Panc1 (cell line): ENCODE measurements around the gene SERPIND1. TPM values are rescaled to one million over a fixed set of nuclear protein-coding genes. Genes with fewer than 3 reads are reported as not detected.

ENCODE experiments used
- ATAC-seq: fragments of 200-7000 bp; cut with Tn5 transposase; 2 replicates; pipeline ENCODE4 v1.9.1; 2020; ENCODE audit warnings: mild to moderate bottlenecking, moderate library complexity
- BruUV-seq: library from RNA; stranded (reverse); fragments of 400-500 nt; replicated peaks from 2 replicates; lab custom pipeline; 2021; lab: Mats Ljungman, UMichigan
- CTCF ChIA-PET: fragments of 300-600 bp; sonication (Branson Sonifier 250); formaldehyde crosslinking; loops from one replicate; lab custom pipeline; 2022; ENCODE audit warnings: antibody characterized with exemption; lab: Charles Lee
- POLR2A ChIA-PET: fragments of 300-600 bp; sonication (Branson Sonifier 250); formaldehyde crosslinking; loops from one replicate; lab custom pipeline; 2022; ENCODE audit warnings: antibody characterized with exemption; lab: Charles Lee
- DNase-seq: peaks from one replicate; pipeline ENCODE4 v3.0.0-alpha.2; 2010; ENCODE audit warnings: low read depth, low spot score
- H3K27ac ChIP-seq: 2 replicates; pipeline ENCODE4 v1.5.1; 2011; ENCODE audit warnings: mild to moderate bottlenecking, low read length, inconsistent platforms
- H3K27me3 ChIP-seq: fragments of 200-500 bp; sonication (Bioruptor generic); 2 replicates; pipeline ENCODE4 v1.6.0; 2014; ENCODE audit warnings: low read length, inconsistent platforms; ENCODE audit not compliant: control insufficient read depth, insufficient read depth
- H3K36me3 ChIP-seq: fragments of 200-500 bp; sonication (Bioruptor generic); 2 replicates; pipeline ENCODE4 v1.5.1; 2014; ENCODE audit warnings: inconsistent platforms, mild to moderate bottlenecking, low read length, moderate library complexity; ENCODE audit not compliant: control insufficient read depth, insufficient read depth
- H3K4me1 ChIP-seq: 2 replicates; pipeline ENCODE4 v1.5.1; 2011; ENCODE audit warnings: inconsistent platforms, mild to moderate bottlenecking, low read length, moderate library complexity; ENCODE audit not compliant: control insufficient read depth, insufficient read depth
- H3K4me3 ChIP-seq, 2 experiments: 2 replicates each; pipeline ENCODE4 v1.5.1; 2011 to 2012; ENCODE audit warnings: low read depth in 2 of 2, low read length in 2 of 2, mild to moderate bottlenecking in 2 of 2, inconsistent platforms in 1 of 2, moderate library complexity in 1 of 2
- H3K9me3 ChIP-seq: fragments of 200-500 bp; sonication (Bioruptor generic); 2 replicates; pipeline ENCODE4 v1.5.1; 2014; ENCODE audit warnings: low read depth, mild to moderate bottlenecking, inconsistent platforms, low read length, moderate library complexity; ENCODE audit not compliant: control insufficient read depth, insufficient read depth
- POLR2AphosphoS5 ChIP-seq: IDR thresholded peaks from 2 replicates; pipeline ENCODE4 v1.6.1; 2012; ENCODE audit warnings: mild to moderate bottlenecking, low read depth, low read length, moderate library complexity
- SIN3A ChIP-seq: IDR thresholded peaks from 2 replicates; pipeline ENCODE4 v1.6.1; 2012; ENCODE audit warnings: low read depth, mild to moderate bottlenecking, low read length, moderate library complexity, borderline replicate concordance; ENCODE audit not compliant: insufficient read depth
- TCF7L2 ChIP-seq: IDR thresholded peaks from 2 replicates; pipeline ENCODE4 v1.6.1; 2011; ENCODE audit warnings: mild to moderate bottlenecking, low read depth, low read length, inconsistent platforms
- in situ Hi-C: cut with HindIII; loops from 2 replicates; pipeline ENCODE4 v1.10.0; 2016; ENCODE audit warnings: low sequenced_read_pairs, low pct_unique_long_range_greater_than_20kb
- intact Hi-C: fragments of 100-400 bp; cut with micrococcal nuclease; formaldehyde crosslinking; loops from one replicate; pipeline ENCODE4 v1.10.0; 2022; ENCODE audit not compliant: unreplicated experiment
- total RNA-seq: library from RNA; stranded (reverse); gene quantifications from one replicate; pipeline ENCODE4 v1.2.1, GENCODE V29; 2021; ENCODE audit not compliant: unreplicated experiment
- TF ChIP-seq, protein P1 (sequence below), 2 experiments: IDR thresholded peaks; 2 replicates each; pipeline ENCODE4 v1.6.1; 2011 to 2012; ENCODE audit warnings: low read depth in 2 of 2, control low read depth in 1 of 2, low read length in 1 of 2, mild to moderate bottlenecking in 1 of 2, moderate library complexity in 1 of 2; ENCODE audit not compliant: insufficient read depth in 1 of 2
- TF ChIP-seq, protein P2 (sequence below): fragments of 450-650 bp; IDR thresholded peaks from 2 replicates; pipeline ENCODE4 v1.5.1; 2017; ENCODE audit warnings: mild to moderate bottlenecking

Gene SERPIND1
- total RNA-seq, 1 experiment from 2014 or later, result 0.18 TPM

DNA sequence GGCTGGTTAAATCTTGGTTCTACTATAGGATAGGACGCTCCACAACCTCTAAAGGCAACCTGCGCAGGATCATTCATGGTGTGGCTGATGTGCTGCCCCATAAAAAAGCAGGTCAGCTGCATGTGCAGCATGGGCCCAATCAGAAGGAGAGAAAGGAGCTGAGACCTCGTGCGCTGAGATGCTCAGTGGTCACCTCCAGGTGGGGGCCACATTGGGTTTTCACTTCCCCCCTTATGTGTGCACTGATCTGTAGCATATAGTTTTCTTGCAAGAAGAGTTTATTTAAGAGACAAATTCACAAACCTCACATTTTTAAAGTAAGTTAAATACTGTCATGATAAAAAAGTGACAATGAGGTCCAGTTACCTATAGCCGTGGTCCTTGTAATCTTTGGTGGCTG is 24.3 kb downstream of the SERPIND1 start:
- Histone ChIP-seq H3K27me3 (no peaks in the 10 kb centered on the region), H3K9me3 (no peaks in the 10 kb centered on the region), H3K36me3 (peaks cover 11% of the 10 kb centered on the region), H3K4me3 (no peak overlapping the region), H3K27ac (no peak overlapping the region), H3K4me1 (no peaks in the 10 kb centered on the region)
- intact Hi-C loops, result no loop called here
- DNase-seq (no peak), ATAC-seq (no peak)
- BruUV-seq, result no TSS peak
- CTCF ChIA-PET, result no interaction called here
- TF ChIP-seq SIN3A (no peak), POLR2AphosphoS5 (no peak), TCF7L2 (no peak)
- TF ChIP-seq, protein P1, sequence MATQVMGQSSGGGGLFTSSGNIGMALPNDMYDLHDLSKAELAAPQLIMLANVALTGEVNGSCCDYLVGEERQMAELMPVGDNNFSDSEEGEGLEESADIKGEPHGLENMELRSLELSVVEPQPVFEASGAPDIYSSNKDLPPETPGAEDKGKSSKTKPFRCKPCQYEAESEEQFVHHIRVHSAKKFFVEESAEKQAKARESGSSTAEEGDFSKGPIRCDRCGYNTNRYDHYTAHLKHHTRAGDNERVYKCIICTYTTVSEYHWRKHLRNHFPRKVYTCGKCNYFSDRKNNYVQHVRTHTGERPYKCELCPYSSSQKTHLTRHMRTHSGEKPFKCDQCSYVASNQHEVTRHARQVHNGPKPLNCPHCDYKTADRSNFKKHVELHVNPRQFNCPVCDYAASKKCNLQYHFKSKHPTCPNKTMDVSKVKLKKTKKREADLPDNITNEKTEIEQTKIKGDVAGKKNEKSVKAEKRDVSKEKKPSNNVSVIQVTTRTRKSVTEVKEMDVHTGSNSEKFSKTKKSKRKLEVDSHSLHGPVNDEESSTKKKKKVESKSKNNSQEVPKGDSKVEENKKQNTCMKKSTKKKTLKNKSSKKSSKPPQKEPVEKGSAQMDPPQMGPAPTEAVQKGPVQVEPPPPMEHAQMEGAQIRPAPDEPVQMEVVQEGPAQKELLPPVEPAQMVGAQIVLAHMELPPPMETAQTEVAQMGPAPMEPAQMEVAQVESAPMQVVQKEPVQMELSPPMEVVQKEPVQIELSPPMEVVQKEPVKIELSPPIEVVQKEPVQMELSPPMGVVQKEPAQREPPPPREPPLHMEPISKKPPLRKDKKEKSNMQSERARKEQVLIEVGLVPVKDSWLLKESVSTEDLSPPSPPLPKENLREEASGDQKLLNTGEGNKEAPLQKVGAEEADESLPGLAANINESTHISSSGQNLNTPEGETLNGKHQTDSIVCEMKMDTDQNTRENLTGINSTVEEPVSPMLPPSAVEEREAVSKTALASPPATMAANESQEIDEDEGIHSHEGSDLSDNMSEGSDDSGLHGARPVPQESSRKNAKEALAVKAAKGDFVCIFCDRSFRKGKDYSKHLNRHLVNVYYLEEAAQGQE (IDR thresholded peaks at IDR 0.05; ENCODE audit: insufficient read depth in 1 of 2, low read depth in 2 of 2, low read length in 1 of 2), result no peak
- TF ChIP-seq, protein P2, sequence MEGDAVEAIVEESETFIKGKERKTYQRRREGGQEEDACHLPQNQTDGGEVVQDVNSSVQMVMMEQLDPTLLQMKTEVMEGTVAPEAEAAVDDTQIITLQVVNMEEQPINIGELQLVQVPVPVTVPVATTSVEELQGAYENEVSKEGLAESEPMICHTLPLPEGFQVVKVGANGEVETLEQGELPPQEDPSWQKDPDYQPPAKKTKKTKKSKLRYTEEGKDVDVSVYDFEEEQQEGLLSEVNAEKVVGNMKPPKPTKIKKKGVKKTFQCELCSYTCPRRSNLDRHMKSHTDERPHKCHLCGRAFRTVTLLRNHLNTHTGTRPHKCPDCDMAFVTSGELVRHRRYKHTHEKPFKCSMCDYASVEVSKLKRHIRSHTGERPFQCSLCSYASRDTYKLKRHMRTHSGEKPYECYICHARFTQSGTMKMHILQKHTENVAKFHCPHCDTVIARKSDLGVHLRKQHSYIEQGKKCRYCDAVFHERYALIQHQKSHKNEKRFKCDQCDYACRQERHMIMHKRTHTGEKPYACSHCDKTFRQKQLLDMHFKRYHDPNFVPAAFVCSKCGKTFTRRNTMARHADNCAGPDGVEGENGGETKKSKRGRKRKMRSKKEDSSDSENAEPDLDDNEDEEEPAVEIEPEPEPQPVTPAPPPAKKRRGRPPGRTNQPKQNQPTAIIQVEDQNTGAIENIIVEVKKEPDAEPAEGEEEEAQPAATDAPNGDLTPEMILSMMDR, result no peak
- in situ Hi-C loops, result no loop called here
- POLR2A ChIA-PET, result no interaction called here

DNA sequence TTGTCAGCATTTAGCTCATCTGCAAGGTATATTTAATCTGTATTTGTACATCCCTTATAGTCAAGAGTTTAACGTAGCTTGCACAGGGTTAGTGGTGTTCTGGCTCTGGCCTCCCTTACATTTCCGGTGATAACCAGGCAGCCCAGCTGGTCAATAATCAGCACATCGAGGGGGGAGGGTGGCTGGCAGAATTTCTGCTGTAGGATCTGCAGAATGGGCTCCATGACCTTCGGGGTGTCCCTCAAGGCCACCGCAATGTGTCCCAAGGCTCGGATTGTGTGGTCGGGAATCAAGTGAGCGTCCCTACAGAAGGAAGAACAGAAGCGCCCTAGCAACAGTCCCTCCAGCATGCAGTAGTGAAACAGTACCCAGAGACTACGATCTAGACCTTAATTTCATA is 25.1 kb downstream of the SERPIND1 start:
- Histone ChIP-seq H3K4me3 (no peak overlapping the region), H3K27me3 (no peaks in the 10 kb centered on the region), H3K27ac (no peak overlapping the region), H3K36me3 (peaks cover 11% of the 10 kb centered on the region), H3K9me3 (no peaks in the 10 kb centered on the region), H3K4me1 (no peaks in the 10 kb centered on the region)
- BruUV-seq, result no TSS peak
- in situ Hi-C loops, result no loop called here
- DNase-seq (no peak), ATAC-seq (no peak)
- TF ChIP-seq, protein P1 (IDR thresholded peaks at IDR 0.05; ENCODE audit: insufficient read depth in 1 of 2, low read depth in 2 of 2, low read length in 1 of 2), result no peak
- TF ChIP-seq TCF7L2 (no peak), POLR2AphosphoS5 (no peak), SIN3A (no peak)
- TF ChIP-seq, protein P2, result no peak
- CTCF ChIA-PET, result no interaction called here
- POLR2A ChIA-PET, result no interaction called here
- intact Hi-C loops, result no loop called here
